HG03571 (cell line): ENCODE measurements around the gene UGT1A6.
"Not testable (repeated sequence)": the region's sequence is repeated elsewhere in the genome, so short reads cannot be mapped to it uniquely, and the experiment has no call there.

Source experiments
- ATAC-seq: cut with Tn5 transposase; IDR thresholded peaks from one replicate; pipeline ENCODE4 v1.9.1; 2021; ENCODE audit not compliant: unreplicated experiment

UGT1A6 gene

DNA sequence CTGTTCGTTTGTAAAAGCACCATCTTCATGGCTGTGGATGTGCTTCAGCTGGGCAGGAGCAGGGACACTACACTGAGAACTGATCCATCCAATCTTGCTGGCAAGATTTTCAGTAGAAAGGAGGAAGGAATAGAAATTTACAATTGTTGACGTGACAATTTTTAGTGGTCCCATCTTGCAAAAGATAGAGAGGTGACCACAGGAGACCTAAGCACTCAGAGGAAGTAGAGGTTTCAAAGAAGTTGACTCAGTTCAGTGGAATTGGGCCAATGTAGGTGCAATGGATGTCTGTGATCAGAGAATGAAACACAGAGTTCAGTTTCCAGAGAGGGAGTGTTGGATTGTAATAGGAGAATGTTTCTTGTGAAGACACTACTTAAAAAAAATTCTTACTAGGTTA is 21.4 kb downstream of the UGT1A6 start:
- ATAC-seq: no peak

DNA sequence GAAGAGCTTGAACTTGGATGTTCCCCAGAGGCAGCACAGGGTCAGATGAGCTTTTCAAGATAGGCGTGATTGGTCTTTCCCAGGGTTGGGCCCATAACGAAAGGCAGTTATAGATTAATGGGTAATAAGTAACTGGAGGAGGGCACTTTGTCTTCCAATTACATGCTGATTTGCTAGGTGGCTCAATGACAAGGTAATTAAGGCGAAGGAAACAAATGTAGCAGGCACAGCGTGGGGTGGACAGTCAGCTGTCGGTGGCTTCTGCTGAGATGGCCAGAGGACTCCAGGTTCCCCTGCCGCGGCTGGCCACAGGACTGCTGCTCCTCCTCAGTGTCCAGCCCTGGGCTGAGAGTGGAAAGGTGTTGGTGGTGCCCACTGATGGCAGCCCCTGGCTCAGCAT is 25.9 kb downstream of the UGT1A6 start, which contains the start of gene UGT1A4:
UGT1A4 (plus strand) TSS at position 185 of the 400 bp plus-strand sequence; CDS start at position 270, 85 bp downstream.
- no peak for ATAC-seq

DNA sequence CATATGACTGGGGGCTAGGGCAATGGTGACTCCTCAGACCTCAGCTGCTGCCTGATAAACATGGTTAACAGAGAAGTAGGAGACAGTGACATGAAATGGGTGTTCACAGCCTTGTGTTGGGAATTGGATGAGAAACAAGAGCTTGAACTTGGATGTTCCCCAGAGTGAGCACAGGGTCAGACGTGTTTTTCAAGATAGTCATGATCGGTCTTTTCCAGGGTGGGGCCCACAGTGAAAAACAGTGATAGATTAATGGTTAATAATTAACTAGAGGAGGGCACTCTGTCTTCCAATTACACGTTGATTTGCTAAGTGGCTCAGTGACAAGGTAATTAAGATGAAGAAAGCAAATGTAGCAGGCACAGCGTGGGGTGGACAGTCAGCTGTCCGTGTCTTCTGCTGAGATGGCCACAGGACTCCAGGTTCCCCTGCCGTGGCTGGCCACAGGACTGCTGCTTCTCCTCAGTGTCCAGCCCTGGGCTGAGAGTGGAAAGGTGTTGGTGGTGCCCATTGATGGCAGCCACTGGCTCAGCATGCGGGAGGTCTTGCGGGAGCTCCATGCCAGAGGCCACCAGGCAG is 36.1 kb downstream of the UGT1A6 start, which contains the start of gene UGT1A3:
UGT1A3 (plus strand) TSS at position 320 of the 579 bp plus-strand sequence; CDS start at position 405, 85 bp downstream.
- no peak for ATAC-seq

DNA sequence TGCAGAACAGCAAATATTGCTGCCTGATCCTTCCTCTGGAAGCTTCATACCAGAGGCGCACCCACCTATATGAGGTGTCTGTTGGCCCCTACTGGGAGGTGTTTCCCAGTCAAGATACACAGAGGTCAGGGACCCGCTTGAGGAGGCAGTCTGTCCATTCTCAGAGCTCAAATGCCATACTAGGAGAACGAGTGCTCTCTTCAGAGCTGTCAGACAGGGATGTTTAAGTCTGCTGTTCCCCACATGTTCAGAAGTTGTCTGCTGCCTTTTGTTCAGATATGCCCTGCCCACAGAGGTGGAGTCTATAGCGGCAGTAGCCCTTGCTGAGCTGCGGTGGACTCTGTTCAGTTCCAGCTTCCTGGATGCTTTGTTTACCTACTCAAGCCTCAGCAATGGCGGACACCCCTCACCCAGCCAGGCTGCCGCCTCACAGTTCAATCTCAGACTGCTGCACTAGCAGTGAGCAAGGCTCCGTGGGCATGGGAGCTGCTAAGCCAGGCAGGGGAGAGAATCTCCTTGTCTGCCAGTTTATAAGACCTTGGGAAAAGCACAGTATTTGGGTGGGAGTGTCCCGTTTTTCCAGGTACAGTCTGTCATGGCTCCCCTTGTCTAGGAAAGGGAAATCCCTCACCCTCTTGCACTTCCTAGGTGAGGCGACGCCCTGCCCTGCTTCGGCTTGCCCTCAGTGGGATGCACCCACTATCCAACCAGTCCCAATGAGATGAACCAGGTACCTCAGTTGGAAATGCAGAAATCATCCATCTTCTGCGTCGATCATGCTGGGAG is 44.4 kb downstream of the UGT1A6 start:
- not testable (repeated sequence) for ATAC-seq

DNA sequence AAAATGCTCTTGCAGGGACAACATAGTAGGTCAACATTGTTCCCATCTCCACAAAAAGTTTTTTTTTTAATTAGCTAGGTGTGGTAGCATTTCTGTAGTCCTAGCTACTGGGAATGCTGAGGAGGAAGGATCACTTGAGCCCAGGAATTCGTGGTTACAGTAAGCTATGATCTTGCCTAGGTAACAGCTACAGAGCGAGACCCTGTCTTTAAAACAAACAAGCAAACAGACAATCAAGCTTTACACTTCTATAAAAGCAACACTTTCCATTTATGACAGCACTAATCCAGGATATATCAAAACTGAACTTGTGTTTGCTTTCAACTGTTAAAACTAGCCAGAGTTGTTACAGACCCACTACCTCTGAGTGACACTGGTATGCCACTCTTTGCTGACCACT is 48.2 kb downstream of the UGT1A6 start:
- ATAC-seq: no peak

DNA sequence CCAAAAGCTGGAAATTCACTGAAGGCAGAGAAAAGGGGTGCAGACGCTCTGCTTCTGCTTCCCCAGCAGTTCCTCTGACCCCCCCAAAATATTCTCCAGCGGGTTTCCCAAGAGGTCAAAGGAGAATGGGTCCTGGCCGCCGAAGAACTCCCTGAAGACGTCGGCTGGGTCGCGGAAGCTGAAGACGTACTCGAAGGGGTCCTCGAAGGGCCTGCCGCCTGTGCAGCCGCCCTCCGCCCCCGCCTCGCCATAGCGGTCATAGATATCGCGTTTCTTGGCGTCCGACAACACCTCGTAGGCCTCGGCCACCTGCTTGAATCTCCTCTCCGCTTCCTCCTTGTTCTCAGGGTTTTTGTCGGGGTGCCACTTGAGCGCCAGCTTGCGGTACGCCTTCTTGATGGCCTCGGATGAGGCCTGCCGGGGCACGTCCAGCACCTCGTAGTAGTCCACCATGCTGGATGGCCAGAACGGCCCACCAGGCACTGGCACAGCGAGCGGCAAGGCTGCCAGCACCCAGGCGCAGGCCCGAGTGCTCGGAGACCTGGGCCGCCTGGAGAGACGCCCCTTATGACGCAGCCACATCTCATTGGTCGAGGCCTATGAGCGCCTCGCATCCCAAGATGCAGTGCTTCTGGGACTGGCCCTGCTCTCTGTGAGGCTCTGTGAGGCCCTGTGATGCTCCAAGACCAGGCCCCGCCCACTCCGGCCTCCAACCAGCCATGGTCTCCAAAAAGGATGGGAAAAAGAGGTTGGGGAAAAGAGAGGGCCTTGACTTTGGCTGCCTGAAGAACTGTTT is 51.0 kb downstream of the UGT1A6 start:
- ATAC-seq: no peak

DNA sequence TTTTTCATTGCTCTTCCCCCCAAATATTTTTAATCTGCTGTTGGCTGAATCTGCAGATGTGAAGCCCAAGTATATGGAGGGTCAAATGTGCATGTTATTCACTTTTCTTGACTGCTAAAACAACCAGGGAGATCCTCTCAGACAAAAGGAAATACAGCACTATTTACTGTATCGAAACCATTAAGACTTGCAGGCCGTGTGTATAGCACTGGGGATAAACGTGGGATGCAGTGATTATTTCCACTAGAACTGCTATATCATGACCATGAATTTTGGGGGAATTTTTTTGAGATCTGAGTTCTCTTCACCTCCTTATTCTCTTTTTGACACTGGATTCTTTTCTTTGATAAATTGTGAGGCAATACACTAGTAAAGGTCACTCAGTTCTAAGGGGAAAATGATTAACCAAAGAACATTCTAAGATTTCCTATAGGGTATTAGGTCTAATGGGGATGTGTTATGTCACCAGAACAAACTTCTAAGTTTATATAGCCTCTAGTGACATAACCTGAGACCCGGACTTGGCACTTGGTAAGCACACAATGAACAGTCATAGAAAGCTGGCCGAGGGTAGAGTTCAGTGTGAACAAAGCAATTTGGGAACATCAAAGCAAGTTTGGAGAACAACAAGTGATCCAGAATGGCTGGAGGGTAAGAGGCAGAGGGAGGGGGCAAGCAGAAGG is 52.5 kb downstream of the UGT1A6 start:
- no peak for ATAC-seq

DNA sequence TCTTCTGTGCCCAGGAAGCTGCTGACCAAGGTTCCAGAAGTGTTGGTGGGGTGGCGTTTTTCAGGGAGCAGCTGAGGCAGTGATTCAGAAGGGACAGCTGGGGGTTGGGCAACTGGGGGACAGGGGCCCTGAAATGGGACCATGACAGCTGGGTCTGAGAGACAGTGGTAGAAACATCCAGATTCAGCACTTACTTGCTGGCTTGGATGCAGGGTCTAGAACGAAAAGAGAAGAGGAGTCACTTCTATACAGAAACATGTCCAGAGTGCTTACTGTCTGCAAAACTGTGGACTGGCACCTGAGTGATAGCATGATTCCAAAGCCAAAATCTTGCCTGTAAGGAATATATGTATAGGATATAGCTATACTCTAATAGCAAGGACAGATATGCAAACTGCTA is 53.1 kb downstream of the UGT1A6 start:
- not testable (repeated sequence) for ATAC-seq

DNA sequence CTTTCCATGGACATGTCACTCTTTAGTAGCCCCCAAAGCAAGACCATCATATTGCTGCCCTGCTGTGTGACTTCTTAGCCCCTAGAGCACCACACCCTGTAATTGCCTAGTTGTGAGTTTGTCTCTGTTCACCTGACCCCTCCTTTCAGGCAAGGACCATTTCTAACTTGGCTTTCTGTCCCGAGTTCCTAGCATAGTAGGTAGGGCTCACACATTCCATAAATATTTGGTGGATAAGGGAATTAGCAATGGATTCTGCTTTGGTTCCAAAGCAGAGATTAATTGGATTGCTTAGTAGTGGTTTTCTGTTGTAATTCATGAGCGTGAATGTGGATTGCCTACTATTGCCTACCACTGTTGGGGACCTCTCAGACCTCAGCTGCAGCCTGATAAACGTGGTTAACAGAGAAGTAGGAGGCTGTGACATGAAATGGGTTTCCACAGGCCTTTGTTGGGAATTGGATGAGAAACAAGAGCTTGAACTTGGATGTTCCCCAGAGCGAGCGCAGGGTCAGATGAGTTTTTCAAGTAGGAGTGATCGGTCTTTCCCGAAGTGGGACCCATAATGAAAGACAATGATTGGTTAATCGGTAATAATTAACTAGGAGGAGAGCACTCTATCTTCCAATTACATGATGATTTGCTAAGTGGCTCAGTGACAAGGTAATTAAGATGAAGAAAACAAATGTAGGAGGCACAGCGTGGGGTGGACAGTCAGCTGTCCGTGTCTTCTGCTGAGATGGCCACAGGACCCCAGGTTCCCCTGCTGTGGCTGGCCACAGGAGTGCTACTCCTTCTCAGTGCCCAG is 54.0 kb downstream of the UGT1A6 start:
- no peak for ATAC-seq

DNA sequence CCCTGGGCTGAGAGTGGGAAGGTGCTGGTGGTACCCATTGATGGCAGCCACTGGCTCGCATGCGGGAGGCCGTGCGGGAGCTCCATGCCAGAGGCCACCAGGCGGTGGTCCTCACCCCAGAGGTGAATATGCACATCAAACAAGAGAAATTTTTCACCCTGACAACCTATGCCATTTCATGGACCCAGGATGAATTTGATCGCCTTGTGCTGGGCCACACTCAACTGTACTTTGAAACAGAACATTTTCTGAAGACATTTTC is 54.5 kb downstream of the UGT1A6 start:
- no peak for ATAC-seq

DNA sequence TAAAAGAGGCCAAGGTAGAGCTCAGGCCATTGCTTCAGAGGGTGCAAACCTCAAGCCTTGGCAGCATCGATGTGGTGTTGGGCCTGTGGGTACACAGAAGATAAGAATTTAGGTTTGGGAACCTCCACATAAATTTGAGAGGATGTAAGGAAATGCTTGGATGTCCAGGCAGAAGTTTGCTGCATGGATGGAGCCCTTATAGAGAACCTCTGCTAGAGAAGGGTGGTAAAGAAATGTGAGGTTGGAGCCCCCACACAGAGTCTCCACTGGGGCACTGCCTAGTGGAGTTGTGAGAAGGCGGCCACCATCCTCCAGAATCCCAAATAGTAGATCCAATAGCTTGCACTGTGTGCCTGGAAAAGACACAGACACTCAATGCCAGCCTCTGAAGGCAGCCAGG is 58.0 kb downstream of the UGT1A6 start:
- ATAC-seq: not testable (repeated sequence)

DNA sequence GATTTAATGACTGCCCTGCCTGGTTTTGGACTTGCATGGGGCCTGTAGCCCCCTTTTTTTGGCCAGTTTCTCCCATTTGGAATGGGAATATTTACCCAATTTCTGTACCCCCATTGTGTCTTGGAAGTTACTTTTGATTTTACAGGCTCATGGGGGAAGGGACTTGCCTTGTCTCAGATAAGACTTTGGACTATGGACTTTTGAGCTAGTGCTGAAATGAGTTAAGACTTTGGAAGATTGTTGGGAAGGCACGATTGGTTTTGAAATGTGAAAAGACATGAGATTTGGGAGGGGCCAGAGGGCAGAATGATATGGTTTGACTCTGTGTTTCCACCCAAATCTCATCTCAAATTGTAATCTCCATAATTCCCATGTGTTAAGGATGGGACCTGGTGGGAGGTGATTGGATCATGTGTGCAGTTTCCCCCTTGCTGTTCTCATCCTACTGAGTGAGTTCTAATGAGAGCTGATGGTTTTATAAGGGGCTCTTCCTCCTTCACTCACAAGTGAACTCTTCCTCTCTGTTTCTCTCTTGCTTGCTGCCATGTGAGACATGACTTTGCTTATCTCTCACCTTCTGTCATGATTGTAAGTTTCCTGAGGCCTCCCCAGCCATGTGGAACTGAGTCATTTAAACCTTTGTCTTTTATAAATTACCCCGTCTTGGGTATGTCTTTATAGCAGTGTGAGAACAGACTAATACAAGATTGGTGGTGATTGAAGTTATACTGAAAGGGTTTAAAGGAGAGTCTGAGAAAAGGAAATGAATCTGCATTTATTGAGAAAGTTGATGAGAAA is 58.7 kb downstream of the UGT1A6 start:
- ATAC-seq: not testable (repeated sequence)

DNA sequence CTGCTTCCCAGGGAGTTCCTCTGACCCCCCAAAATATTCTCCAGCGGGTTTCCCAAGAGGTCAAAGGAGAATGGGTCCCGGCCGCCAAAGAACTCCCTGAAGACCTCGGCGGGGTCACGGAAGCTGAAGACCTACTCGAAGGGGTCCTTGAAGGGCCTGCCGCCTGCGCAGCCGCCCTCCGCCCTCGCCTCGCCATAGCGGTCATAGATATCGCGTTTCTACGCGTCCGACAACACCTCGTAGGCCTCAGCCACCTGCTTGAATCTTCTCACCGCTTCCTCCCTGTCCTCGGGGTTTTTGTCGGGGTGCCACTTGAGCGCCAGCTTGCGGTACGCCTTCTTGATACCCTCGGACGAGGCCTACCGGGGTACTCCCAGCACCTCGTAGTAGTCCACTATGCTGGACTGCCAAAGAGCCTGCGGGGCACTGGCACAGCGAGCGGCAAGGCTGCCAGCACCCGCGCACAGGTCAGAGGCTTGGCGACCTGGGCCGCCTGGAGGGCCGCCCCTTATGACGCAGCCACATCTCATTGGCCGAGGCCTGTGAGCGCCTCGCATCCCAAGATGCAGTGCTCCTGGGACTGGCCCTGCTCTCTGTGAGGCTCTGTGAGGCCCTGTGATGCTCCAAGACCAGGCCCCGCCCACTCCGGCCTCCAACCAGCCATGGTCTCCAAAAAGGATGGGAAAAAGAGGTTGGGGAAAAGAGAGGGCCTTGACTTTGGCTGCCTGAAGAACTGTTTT is 62.4 kb downstream of the UGT1A6 start:
- no peak for ATAC-seq

DNA sequence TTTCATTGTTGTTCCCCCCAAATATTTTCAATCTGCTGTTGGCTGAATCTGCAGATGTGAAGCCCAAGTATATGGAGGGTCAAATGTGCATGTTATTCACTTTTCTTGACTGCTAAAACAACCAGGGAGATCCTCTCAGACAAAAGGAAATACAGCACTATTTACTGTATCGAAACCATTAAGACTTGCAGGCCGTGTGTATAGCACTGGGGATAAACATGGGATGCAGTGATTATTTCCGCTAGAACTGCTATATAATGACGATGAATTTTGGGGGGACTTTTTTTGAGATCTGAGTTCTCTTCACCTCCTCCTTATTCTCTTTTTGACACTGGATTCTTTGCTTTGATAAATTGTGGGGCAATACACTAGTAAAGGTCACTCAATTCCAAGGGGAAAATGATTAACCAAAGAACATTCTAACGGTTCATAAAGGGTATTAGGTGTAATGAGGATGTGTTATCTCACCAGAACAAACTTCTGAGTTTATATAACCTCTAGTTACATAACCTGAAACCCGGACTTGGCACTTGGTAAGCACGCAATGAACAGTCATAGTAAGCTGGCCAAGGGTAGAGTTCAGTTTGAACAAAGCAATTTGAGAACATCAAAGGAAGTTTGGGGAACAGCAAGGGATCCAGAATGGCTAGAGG is 63.9 kb downstream of the UGT1A6 start:
- ATAC-seq: no peak

DNA sequence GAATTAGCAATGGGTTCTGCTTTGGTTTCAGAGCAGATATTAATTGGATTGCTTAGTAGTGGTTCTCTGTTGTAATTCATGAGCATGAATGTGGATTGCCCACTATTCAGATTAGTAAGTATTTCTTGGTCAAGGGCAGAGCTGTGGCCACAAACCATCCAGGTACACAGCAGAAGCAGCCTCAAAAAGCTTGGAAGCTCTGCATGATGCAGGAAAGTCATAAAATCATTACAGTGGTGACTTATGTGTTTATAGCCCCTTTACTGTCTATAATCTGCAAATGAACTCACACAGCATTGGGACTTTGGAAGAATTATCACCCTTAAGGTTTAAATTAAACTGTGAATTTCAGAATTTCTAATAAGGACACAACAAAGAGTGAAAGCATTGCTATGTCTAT is 65.5 kb downstream of the UGT1A6 start:
- ATAC-seq: no peak

DNA sequence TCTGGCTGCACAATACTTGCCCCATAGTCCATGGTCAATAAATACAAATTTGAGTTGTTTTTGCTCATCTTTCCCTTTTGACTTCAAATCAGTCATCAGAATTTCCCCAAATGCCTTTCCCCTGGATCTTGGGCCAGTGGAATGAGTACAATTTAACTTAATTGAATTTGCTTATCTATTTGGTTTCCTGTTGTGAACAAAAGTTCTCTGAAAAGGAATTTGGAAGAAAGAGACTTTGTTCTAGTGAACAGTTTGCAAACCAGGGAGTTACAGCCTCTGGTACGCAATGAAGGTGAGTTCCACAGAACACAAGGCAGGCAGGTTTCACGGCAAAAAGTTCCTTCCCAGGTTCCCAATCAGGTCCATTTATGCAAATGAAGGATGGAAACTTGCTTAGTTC is 66.2 kb downstream of the UGT1A6 start:
- no peak for ATAC-seq

DNA sequence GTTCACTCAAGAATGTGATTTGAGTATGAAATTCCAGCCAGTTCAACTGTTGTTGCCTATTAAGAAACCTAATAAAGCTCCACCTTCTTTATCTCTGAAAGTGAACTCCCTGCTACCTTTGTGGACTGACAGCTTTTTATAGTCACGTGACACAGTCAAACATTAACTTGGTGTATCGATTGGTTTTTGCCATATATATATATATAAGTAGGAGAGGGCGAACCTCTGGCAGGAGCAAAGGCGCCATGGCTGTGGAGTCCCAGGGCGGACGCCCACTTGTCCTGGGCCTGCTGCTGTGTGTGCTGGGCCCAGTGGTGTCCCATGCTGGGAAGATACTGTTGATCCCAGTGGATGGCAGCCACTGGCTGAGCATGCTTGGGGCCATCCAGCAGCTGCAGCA is 67.4 kb downstream of the UGT1A6 start, which contains the start of gene UGT1A1:
UGT1A1 (plus strand) TSS at position 228 of the 400 bp plus-strand sequence; CDS start at position 246, 18 bp downstream.
- no peak for ATAC-seq

DNA sequence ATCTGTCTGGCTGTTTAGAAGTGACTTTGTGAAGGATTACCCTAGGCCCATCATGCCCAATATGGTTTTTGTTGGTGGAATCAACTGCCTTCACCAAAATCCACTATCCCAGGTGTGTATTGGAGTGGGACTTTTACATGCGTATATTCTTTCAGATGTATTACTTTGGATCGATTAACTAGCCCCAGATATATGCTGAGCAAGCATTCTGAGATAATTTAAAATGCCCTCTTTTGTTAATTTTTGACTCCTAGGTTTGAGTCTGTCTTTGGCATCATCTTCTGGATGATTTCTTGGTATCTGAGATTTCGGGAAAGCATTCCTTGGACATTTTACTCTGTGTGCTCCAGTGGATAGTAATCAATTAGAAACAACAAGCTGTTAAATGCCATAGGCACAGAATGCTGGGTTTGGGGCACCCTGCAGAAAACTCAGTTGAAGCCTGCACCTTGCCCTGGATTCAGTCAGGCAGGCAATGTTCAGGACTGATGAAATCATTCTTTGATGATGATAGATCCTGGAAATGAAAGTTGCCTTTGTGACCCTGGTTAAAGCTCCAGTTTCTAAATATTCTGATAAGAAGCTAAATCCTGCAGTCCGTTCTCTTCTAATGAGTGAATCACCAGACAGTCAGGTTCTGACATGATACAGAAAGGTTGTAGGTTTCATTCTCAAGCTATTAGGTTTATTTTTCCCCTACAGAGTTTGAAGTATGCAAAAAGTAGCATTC is 68.5 kb downstream of the UGT1A6 start:
- ATAC-seq: no peak
